ENCODE measurements around the gene HES2.

DNA sequence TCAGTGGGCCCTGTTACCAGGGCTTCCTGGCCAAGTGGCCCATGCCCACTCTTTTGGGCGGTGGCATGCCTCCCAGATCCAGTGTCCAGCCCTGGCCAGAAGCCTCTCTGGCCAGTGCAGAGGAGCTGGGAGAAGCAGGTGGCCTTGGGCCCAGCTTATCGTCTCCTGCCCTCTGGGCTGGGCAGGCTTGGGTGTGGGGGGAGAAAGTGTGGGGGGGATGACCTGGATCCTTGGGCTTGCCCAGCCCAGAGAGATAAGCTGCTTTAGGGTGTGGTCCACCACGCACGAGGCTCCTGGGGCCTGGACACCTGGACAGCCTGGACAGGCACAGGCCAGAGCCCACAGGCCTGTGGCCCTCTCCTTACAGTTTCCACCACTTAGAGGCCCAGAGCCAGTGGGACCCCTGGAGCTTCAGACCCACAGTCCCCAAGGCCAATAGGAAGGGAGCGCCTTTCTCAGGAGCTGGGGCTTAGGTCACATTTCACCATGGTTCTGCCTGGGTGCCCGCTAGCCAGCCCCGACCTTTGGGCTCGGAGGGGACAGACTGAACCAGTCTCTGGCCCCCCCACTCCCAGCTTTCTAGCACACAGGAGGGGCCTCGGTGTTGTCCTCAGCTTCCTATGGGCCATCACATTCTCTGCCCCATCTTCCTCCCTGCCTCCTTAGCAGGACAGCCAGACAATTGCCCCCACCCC lies 6.7 kb upstream of the HES2 start:
- TF ChIP-seq CTCF (IDR thresholded peaks at IDR 0.05; ENCODE audit: insufficient read depth, low read length, poor library complexity, severe bottlenecking) (no peak), EZH2phosphoT487 (conservative IDR thresholded peaks at IDR 0.05; ENCODE audit: low read length) (no peak)
